ENCODE measurements around the gene TAC4. TPM values are rescaled to one million over a fixed set of nuclear protein-coding genes. Genes with fewer than 3 reads are reported as not detected.

The TAC4 gene
- total RNA-seq, 1 donor from 2014 or later, result 2.1 TPM

DNA sequence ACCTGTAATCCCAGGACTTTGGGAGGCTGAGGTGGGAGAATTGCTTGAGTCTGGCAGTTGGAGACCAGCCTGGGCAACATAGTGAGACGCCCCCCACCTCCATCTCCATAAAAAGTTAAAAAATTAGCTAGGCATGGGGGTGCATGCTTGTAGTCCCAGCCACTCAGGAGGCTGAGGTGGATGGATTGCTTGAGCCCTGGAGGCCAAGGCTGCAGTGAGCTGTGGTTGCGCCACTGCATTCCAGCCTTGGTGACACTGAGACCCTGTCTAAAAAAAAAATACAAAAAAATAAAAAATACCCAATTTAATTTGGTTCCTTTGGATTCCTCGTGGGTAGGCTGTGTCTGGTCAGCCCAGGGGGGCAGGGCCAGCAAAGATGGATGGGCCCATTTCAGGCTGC lies 26.1 kb upstream of the TAC4 start:
- no peak overlapping the region for H3K27ac ChIP-seq (ENCODE audit: low read depth, low read length)
- H3K9me3 ChIP-seq (ENCODE audit: control insufficient read depth in 3 of 3, low read length in 3 of 3), result no peaks in the 10 kb centered on the region
- H3K27me3 ChIP-seq (ENCODE audit: control insufficient read depth in 3 of 3, insufficient read depth in 3 of 3, low read length in 3 of 3), result peaks cover 4 to 25% (median 18%) of the 10 kb centered on the region in 3 donors
- H3K9ac ChIP-seq (ENCODE audit: low read depth in 1 of 3, low read length in 3 of 3), result no peak overlapping the region
- H3K4me1 ChIP-seq (ENCODE audit: control insufficient read depth in 3 of 3, insufficient read depth in 3 of 3, low read length in 3 of 3), result no peaks in the 10 kb centered on the region
- no peak overlapping the region for H3K4me3 ChIP-seq (ENCODE audit: low read length in 3 of 3)
- H3K36me3 ChIP-seq (ENCODE audit: control insufficient read depth in 3 of 3, insufficient read depth in 3 of 3, low read length in 3 of 3), result no peaks in the 10 kb centered on the region

DNA sequence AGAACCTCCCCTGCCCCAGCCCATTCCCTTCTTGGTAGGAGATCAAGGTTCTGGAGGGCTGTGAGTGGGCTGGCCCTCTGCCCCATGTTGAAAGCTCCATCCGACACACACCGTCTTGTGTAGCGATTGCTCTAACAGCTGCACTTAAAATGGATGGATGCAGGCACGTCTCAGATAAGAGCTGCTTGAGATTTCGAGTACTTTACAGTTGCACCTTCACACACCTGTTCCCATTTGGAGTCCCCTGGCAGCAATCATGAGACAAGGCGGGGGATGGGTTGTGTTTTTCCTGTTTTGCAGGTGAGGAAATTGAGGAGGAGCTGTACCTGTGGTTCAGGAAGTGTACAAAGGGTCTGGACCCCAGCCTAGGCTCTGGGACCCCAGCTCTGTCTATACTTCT lies 25.6 kb upstream of the TAC4 start:
- Histone ChIP-seq H3K4me1 (ENCODE audit: control insufficient read depth in 3 of 3, insufficient read depth in 3 of 3, low read length in 3 of 3) (no peaks in the 10 kb centered on the region), H3K9me3 (ENCODE audit: control insufficient read depth in 3 of 3, low read length in 3 of 3) (no peaks in the 10 kb centered on the region), H3K27ac (ENCODE audit: low read depth, low read length) (no peak overlapping the region), H3K36me3 (ENCODE audit: control insufficient read depth in 3 of 3, insufficient read depth in 3 of 3, low read length in 3 of 3) (no peaks in the 10 kb centered on the region), H3K4me3 (ENCODE audit: low read length in 3 of 3) (no peak overlapping the region), H3K9ac (ENCODE audit: low read depth in 1 of 3, low read length in 3 of 3) (no peak overlapping the region), H3K27me3 (ENCODE audit: control insufficient read depth in 3 of 3, insufficient read depth in 3 of 3, low read length in 3 of 3) (peaks cover 4 to 23% (median 16%) of the 10 kb centered on the region in 3 donors)

DNA sequence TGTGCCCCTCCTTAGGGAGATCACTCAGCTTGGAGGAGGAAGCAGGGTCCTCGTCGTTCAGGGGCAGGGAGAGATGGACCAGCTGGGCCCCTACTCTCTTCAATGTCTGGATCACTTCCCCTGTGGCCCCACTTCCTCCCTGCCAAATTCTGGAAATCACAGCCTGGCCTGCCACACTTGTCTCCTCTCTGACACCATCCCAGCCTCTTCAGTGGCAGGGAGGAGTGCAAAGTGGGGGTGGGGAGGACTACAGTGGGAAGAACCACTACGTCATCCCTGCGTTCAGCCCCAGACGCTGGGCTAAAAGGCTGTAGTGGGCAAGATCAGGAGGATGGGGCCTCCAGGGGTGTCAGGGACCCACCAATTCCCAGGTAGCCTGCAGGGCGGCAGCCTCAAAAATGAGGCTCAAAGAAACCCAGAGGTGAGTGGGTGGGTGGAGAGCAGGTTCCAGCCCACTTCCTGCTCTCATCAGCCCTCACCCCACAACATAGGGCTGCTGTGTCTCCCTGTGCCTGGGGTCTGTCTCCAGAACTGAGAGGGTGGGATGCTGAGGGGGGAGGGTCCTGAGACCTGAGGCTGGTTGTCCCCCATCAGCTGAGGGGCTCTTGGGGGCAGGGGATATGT lies 25.0 kb upstream of the TAC4 start:
- Histone ChIP-seq H3K4me1 (ENCODE audit: control insufficient read depth in 3 of 3, insufficient read depth in 3 of 3, low read length in 3 of 3) (no peaks in the 10 kb centered on the region), H3K27ac (ENCODE audit: low read depth, low read length) (no peak overlapping the region)

DNA sequence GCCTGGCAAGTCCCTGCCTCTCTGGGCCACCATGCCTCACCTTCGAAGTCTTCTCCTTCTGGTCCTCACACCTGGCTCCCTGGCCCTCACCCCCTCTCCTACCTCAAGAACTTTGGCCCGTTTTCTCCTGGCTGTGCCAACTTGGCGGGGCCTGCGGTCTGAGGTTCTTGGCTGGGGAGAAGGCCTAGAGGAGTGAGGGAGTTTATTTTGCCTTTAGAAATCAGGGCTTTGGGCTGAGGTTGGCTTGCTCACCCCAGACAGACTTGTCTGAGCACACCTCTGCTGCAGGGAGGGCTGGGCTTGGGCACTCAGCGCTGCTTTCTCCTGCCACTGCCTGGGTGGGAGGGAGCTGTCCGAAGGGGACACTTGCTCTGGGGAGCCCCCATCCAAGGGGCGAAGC lies 23.3 kb upstream of the TAC4 start:
- H3K27ac ChIP-seq (ENCODE audit: low read depth, low read length), result no peak overlapping the region
- H3K9me3 ChIP-seq (ENCODE audit: control insufficient read depth in 3 of 3, low read length in 3 of 3), result no peaks in the 10 kb centered on the region
- no peak overlapping the region for H3K9ac ChIP-seq (ENCODE audit: low read depth in 1 of 3, low read length in 3 of 3)
- no peaks in the 10 kb centered on the region for H3K4me1 ChIP-seq (ENCODE audit: control insufficient read depth in 3 of 3, insufficient read depth in 3 of 3, low read length in 3 of 3)
- H3K27me3 ChIP-seq (ENCODE audit: control insufficient read depth in 3 of 3, insufficient read depth in 3 of 3, low read length in 3 of 3), result peaks cover 4 to 23% (median 19%) of the 10 kb centered on the region in 3 donors
- H3K36me3 ChIP-seq (ENCODE audit: control insufficient read depth in 3 of 3, insufficient read depth in 3 of 3, low read length in 3 of 3), result no peaks in the 10 kb centered on the region
- H3K4me3 ChIP-seq (ENCODE audit: low read length in 3 of 3), result no peak overlapping the region

More for the DNA sequence above, 25.0 kb upstream of the TAC4 start:
- Histone ChIP-seq H3K4me3 (ENCODE audit: low read length in 3 of 3) (no peak overlapping the region), H3K9me3 (ENCODE audit: control insufficient read depth in 3 of 3, low read length in 3 of 3) (no peaks in the 10 kb centered on the region), H3K36me3 (ENCODE audit: control insufficient read depth in 3 of 3, insufficient read depth in 3 of 3, low read length in 3 of 3) (no peaks in the 10 kb centered on the region), H3K9ac (ENCODE audit: low read depth in 1 of 3, low read length in 3 of 3) (no peak overlapping the region), H3K27me3 (ENCODE audit: control insufficient read depth in 3 of 3, insufficient read depth in 3 of 3, low read length in 3 of 3) (peaks cover 4 to 23% (median 19%) of the 10 kb centered on the region in 3 donors)

DNA sequence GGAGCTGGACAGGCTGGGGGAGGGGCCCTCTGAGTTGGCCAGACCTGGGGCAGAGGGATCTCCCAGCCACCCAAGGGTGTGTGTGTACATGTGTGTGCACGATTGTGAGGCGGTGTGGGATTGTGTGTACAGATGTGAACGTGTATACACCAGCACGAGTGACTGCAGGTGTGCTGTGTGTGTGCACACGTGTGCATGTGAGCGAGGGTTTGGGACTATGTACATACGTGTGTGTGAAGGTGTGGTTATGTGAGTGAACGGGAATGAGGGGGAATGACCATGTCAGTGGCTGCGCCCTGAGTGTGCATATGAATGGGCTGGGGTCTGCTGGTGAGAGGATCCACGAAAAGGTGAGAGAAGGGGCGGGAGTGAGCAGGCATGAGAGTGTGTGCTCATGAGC lies 22.4 kb upstream of the TAC4 start:
- Histone ChIP-seq H3K4me1 (ENCODE audit: control insufficient read depth in 3 of 3, insufficient read depth in 3 of 3, low read length in 3 of 3) (no peaks in the 10 kb centered on the region), H3K27me3 (ENCODE audit: control insufficient read depth in 3 of 3, insufficient read depth in 3 of 3, low read length in 3 of 3) (peaks cover 4 to 21% (median 17%) of the 10 kb centered on the region in 3 donors), H3K27ac (ENCODE audit: low read depth, low read length) (no peak overlapping the region)

DNA sequence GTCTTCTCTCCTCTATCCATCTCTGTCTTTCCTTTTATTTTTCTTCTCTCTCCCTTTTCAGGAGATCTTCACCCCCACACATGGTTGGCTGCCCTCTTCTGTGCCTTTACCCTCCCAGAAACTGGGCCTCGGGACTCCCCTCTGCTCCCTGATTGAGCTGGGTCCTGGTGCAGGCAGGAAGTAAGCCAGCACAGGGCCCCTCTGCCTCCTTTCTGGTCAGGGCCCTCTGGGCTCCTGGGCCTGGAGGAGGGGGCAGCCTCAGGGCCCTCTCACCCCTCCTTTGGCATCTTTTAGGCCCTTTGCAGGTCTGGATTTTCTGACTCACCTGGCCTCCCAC lies 21.1 kb upstream of the TAC4 start:
- Histone ChIP-seq H3K27ac (ENCODE audit: low read depth, low read length) (no peak overlapping the region), H3K4me1 (ENCODE audit: control insufficient read depth in 3 of 3, insufficient read depth in 3 of 3, low read length in 3 of 3) (no peaks in the 10 kb centered on the region), H3K36me3 (ENCODE audit: control insufficient read depth in 3 of 3, insufficient read depth in 3 of 3, low read length in 3 of 3) (no peaks in the 10 kb centered on the region), H3K27me3 (ENCODE audit: control insufficient read depth in 3 of 3, insufficient read depth in 3 of 3, low read length in 3 of 3) (peaks cover 0 to 10% (median 9%) of the 10 kb centered on the region in 3 donors), H3K9ac (ENCODE audit: low read depth in 1 of 3, low read length in 3 of 3) (no peak overlapping the region), H3K9me3 (ENCODE audit: control insufficient read depth in 3 of 3, low read length in 3 of 3) (no peaks in the 10 kb centered on the region), H3K4me3 (ENCODE audit: low read length in 3 of 3) (no peak overlapping the region)

More for the DNA sequence above, 22.4 kb upstream of the TAC4 start:
- H3K9me3 ChIP-seq (ENCODE audit: control insufficient read depth in 3 of 3, low read length in 3 of 3), result no peaks in the 10 kb centered on the region
- no peak overlapping the region for H3K4me3 ChIP-seq (ENCODE audit: low read length in 3 of 3)
- H3K9ac ChIP-seq (ENCODE audit: low read depth in 1 of 3, low read length in 3 of 3), result no peak overlapping the region
- no peaks in the 10 kb centered on the region for H3K36me3 ChIP-seq (ENCODE audit: control insufficient read depth in 3 of 3, insufficient read depth in 3 of 3, low read length in 3 of 3)

DNA sequence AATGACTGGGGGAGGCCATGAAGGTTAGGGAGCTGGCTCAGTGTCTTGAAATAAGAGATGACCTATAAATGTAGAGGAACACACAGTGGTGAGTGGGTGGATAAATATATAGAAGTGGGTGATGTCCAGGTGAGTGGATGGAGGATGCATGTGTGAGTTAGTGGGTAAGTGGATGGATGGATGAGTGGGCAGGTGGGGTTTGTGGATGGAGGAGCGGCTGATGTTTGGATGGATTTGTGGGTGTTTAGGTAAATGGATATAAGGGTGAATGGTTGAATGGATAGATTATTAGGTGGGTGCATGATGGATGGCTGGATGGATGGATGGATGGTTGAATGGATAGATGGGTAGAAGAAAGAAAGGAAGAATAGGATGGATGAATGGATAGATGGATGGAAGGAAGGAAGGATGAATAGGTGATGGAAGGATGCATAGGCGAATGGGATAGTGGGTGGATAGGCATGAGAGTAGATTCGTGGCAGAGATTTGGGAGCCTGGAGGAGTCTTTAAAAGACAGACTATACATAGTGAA lies 19.1 kb upstream of the TAC4 start:
- peaks cover 0 to 9% (median 7%) of the 10 kb centered on the region in 3 donors for H3K27me3 ChIP-seq (ENCODE audit: control insufficient read depth in 3 of 3, insufficient read depth in 3 of 3, low read length in 3 of 3)
- no peak overlapping the region for H3K4me3 ChIP-seq (ENCODE audit: low read length in 3 of 3)
- no peaks in the 10 kb centered on the region for H3K4me1 ChIP-seq (ENCODE audit: control insufficient read depth in 3 of 3, insufficient read depth in 3 of 3, low read length in 3 of 3)
- H3K9ac ChIP-seq (ENCODE audit: low read depth in 1 of 3, low read length in 3 of 3), result no peak overlapping the region
- H3K9me3 ChIP-seq (ENCODE audit: control insufficient read depth in 3 of 3, low read length in 3 of 3), result no peaks in the 10 kb centered on the region
- peaks cover 0 to 3% (median 0%) of the 10 kb centered on the region in 3 donors for H3K36me3 ChIP-seq (ENCODE audit: control insufficient read depth in 3 of 3, insufficient read depth in 3 of 3, low read length in 3 of 3)
- H3K27ac ChIP-seq (ENCODE audit: low read depth, low read length), result no peak overlapping the region

DNA sequence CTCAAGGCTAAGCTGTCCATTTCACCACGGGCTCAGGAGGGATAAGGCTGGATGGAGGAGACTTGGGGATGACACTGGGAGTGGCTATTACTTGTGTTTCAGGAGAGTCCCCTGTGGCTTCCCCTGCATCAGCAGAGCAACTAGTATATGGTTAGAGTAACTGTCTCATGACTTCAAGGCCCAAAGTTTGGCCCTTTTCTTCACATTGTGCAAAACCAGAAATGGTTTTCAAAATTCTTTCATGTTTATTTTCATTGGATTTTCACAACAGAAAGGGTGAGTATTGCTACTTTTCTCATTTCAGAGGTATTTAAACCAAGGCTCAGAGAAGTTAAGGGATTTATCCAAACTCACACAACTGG lies 18.1 kb upstream of the TAC4 start:
- no peak overlapping the region for H3K27ac ChIP-seq (ENCODE audit: low read depth, low read length)
- H3K9ac ChIP-seq (ENCODE audit: low read depth in 1 of 3, low read length in 3 of 3), result no peak overlapping the region
- no peaks in the 10 kb centered on the region for H3K4me1 ChIP-seq (ENCODE audit: control insufficient read depth in 3 of 3, insufficient read depth in 3 of 3, low read length in 3 of 3)
- H3K27me3 ChIP-seq (ENCODE audit: control insufficient read depth in 3 of 3, insufficient read depth in 3 of 3, low read length in 3 of 3), result peaks cover 4 to 11% (median 4%) of the 10 kb centered on the region in 3 donors
- no peak overlapping the region for H3K4me3 ChIP-seq (ENCODE audit: low read length in 3 of 3)
- peaks cover 0 to 3% (median 0%) of the 10 kb centered on the region in 3 donors for H3K36me3 ChIP-seq (ENCODE audit: control insufficient read depth in 3 of 3, insufficient read depth in 3 of 3, low read length in 3 of 3)
- H3K9me3 ChIP-seq (ENCODE audit: control insufficient read depth in 3 of 3, low read length in 3 of 3), result no peaks in the 10 kb centered on the region

DNA sequence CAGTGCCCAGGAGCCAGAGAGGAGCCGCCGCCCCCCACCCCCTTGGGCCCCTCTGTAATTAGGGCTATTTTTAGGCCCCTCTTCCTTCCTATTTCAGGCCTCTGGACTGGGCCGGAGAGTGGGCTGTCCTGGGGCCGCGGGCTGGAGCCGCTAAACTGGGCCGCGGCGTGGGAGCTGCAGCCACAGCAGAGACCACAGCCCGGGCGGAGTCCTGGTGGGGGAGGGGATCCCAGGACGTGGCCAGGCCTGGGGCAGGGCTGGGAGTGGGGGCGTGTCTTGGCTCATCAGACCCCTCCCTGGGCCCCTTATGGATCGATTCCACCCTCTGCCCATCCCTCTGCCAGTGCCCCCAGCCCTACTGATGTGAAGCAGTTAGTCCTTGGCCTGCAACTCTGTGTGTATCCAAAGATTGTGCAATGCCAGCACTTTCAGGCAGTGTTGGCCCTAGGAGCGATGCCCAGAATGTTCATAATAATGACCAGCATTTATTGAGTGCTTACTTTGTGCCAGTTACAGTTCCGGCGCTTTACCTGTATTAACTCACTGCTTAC lies 15.0 kb upstream of the TAC4 start:
- H3K9ac ChIP-seq (ENCODE audit: low read depth in 1 of 3, low read length in 3 of 3), result no peak overlapping the region
- no peak overlapping the region for H3K27ac ChIP-seq (ENCODE audit: low read depth, low read length)
- peaks cover 0 to 3% (median 0%) of the 10 kb centered on the region in 3 donors for H3K36me3 ChIP-seq (ENCODE audit: control insufficient read depth in 3 of 3, insufficient read depth in 3 of 3, low read length in 3 of 3)
- H3K27me3 ChIP-seq (ENCODE audit: control insufficient read depth in 3 of 3, insufficient read depth in 3 of 3, low read length in 3 of 3), result peaks cover 3 to 4% (median 4%) of the 10 kb centered on the region in 3 donors
- H3K4me1 ChIP-seq (ENCODE audit: control insufficient read depth in 3 of 3, insufficient read depth in 3 of 3, low read length in 3 of 3), result peaks cover 0 to 11% (median 0%) of the 10 kb centered on the region in 3 donors
- H3K9me3 ChIP-seq (ENCODE audit: control insufficient read depth in 3 of 3, low read length in 3 of 3), result no peaks in the 10 kb centered on the region
- no peak overlapping the region for H3K4me3 ChIP-seq (ENCODE audit: low read length in 3 of 3)

DNA sequence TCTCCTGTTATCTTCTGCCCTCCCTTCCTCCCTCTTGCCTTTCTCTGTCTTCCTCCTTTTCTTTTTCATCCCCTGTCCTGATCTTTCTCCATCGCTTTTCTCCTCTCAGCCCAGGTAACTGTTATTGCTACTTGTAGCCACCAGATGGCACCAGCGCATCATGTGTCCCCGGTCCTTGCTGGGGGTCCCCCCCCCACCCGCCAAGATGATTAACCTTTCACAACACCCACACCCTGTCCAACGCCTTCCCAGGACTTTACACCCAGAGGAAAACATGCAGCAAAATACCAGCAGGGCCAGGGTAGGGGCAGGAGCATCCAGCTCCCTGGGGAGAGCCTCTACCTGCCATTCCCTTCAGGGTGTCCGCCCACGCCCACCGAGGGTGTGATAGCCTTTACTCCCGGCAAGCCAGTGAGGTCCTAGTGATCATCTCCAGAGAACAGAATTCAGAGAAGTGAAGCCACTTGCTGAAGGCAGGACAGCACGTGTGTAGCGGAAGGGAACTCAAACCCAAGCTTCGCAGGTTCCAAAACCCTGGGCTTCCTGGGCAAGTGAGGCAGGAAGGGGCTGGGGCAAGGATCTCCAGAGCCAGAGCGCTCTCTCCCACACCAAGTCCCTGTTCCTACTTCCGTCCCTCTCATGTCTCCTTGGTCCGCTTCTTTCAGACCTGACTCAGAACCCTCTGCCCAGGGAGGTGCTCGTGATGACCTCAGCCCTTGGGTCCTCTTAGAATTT lies 13.4 kb upstream of the TAC4 start:
- Histone ChIP-seq H3K27ac (ENCODE audit: low read depth, low read length) (no peak overlapping the region), H3K4me1 (ENCODE audit: control insufficient read depth in 3 of 3, insufficient read depth in 3 of 3, low read length in 3 of 3) (peaks cover 0 to 11% (median 0%) of the 10 kb centered on the region in 3 donors), H3K27me3 (ENCODE audit: control insufficient read depth in 3 of 3, insufficient read depth in 3 of 3, low read length in 3 of 3) (peaks cover 3 to 4% (median 4%) of the 10 kb centered on the region in 3 donors), H3K4me3 (ENCODE audit: low read length in 3 of 3) (no peak overlapping the region), H3K36me3 (ENCODE audit: control insufficient read depth in 3 of 3, insufficient read depth in 3 of 3, low read length in 3 of 3) (peaks cover 0 to 3% (median 0%) of the 10 kb centered on the region in 3 donors), H3K9me3 (ENCODE audit: control insufficient read depth in 3 of 3, low read length in 3 of 3) (no peaks in the 10 kb centered on the region), H3K9ac (ENCODE audit: low read depth in 1 of 3, low read length in 3 of 3) (no peak overlapping the region)
